OCI-LY1 (cell line): ENCODE measurements around the gene OR10P1.

Experiments used
- EZH2 ChIP-seq: fragments of 200-600 bp; sonication (generic), shearing (Covaris generic); IDR thresholded peaks from 2 replicates; pipeline ENCODE4 v1.8.0; 2017; ENCODE audit warnings: borderline replicate concordance, mixed run types, mild to moderate bottlenecking, antibody characterized with exemption, low read length, moderate library complexity, mixed read lengths
- TF ChIP-seq, protein P1 (sequence below): fragments of 200-600 bp; sonication (generic), shearing (Covaris generic); IDR thresholded peaks from 2 replicates; pipeline ENCODE4 v1.5.1; 2017; ENCODE audit warnings: mild to moderate bottlenecking, antibody characterized with exemption, low read length, moderate library complexity, mixed read lengths

DNA sequence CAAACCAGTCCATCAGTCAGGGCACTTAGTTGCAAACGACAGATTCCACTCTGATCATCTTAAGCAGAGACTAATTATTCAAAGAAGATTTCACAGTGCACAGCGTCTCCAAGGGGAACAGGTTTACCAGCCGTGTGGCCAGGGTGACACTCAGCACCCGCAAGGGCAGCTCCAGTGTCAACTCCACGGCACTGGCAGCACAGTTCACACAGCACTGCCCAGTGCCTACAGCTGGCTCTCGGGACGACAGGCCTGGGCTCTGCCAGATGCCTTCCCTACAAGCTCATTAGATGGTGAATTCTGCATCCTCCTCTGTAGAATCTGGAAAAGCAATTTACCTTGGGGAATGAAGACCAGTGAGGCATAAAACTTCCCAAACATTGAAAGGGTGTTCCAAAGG lies 4.9 kb downstream of the OR10P1 start:
- TF ChIP-seq, protein P1, sequence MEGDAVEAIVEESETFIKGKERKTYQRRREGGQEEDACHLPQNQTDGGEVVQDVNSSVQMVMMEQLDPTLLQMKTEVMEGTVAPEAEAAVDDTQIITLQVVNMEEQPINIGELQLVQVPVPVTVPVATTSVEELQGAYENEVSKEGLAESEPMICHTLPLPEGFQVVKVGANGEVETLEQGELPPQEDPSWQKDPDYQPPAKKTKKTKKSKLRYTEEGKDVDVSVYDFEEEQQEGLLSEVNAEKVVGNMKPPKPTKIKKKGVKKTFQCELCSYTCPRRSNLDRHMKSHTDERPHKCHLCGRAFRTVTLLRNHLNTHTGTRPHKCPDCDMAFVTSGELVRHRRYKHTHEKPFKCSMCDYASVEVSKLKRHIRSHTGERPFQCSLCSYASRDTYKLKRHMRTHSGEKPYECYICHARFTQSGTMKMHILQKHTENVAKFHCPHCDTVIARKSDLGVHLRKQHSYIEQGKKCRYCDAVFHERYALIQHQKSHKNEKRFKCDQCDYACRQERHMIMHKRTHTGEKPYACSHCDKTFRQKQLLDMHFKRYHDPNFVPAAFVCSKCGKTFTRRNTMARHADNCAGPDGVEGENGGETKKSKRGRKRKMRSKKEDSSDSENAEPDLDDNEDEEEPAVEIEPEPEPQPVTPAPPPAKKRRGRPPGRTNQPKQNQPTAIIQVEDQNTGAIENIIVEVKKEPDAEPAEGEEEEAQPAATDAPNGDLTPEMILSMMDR: no peak
- no peak for TF ChIP-seq EZH2
